Measurements from ENCODE around the gene ARHGAP8.
A peak's percentile ranks its signal among the peaks of the same experiment; 100 is the strongest.

Gene ARHGAP8

GRCh38 chr22:44752285-44753188 lies at the start of gene ARHGAP8:
ARHGAP8 (plus strand) TSS chr22:44752575; CDS start chr22:44786528, 33,953 bp downstream.
- DNase-seq, result no peak

- DNase-seq, result no peak
These were observed 49.0 kb upstream of the ARHGAP8 start for GRCh38 chr22:44703255-44703870.

GRCh38 chr22:44704159-44705021 lies 48.0 kb upstream of the ARHGAP8 start:
- no peak for DNase-seq

- no peak for DNase-seq
These were observed 47.4 kb upstream of the ARHGAP8 start for GRCh38 chr22:44705022-44705297.

GRCh38 chr22:44706488-44706887 lies 45.9 kb upstream of the ARHGAP8 start:
- no peak for DNase-seq

DNA sequence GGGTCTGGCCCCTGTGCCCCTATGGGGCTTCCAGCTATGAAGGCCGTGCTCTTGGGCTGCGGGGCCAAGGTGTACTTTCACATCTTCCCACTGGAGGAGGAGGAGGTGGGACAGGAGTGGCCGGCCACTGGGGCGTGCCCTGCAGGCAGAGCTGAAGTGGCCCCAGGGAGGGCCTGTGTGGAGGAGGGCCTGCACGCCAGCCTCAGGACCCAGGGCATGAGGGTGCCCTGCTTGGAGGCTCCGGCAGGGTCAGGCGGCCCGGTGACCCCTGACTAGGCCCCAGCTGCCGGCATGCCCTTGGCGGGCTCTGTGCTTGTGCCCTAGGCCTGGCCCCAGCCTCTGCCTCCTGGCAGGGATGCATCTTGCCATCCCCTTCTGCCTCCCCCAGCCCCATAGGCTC lies 45.2 kb upstream of the ARHGAP8 start:
- no peak for DNase-seq

- DNase-seq, result no peak
These were observed 44.6 kb upstream of the ARHGAP8 start for GRCh38 chr22:44707752-44708151.

DNA sequence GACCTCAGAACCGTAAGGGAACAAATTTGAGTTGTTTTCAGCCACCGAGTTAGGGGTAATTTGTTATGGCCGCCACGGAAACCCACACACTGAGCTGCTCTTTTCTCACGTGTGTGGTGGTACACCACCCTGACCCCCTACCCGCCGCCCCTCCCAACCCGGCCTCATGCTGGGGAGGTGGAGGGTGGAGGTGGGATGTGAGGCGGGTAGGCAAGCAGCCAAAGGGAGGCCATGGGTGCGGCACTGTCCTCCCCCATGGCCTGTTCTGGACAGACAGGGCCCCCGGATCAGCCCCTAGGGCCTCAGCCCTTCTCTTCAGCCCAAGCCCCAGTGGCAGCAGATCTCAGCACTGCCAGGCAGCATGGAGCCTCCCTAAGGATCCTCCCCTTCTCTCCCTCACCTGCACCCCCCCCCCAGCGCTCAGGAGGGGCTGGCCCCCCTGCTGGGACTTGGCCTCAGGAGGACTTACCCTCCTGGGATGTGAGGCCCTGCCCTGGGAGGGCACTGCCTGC lies 42.4 kb upstream of the ARHGAP8 start:
- no peak for DNase-seq

GRCh38 chr22:44710474-44711240 lies 41.7 kb upstream of the ARHGAP8 start:
- DNase-seq, result peak; percentile 59

DNA sequence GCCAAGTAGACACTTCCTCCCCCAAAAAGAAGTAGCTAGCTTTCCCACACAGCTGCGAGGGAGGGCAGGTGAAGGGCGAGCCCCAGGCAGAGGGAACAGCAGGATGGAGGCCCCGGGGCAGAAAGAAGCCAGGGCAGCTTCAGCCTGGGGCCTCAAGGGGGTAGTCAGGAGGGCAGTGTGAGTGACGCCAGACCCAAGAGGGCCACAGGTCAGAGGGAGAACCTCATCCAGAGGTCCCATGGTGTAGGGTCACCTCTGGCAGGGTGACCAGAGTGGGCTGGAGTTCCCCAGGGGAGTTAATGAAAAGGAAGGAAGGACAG lies 41.2 kb upstream of the ARHGAP8 start:
- DNase-seq, result no peak

- DNase-seq, result peak; percentile 20
These were observed 40.5 kb upstream of the ARHGAP8 start for GRCh38 chr22:44711690-44712555.

- no peak for DNase-seq
These were observed 39.4 kb upstream of the ARHGAP8 start for GRCh38 chr22:44712962-44713361.

- peak; percentile 27 for DNase-seq
These were observed 37.5 kb upstream of the ARHGAP8 start for GRCh38 chr22:44714703-44715350.

- no peak for DNase-seq
These were observed 34.0 kb upstream of the ARHGAP8 start for GRCh38 chr22:44718418-44718817.

DNA sequence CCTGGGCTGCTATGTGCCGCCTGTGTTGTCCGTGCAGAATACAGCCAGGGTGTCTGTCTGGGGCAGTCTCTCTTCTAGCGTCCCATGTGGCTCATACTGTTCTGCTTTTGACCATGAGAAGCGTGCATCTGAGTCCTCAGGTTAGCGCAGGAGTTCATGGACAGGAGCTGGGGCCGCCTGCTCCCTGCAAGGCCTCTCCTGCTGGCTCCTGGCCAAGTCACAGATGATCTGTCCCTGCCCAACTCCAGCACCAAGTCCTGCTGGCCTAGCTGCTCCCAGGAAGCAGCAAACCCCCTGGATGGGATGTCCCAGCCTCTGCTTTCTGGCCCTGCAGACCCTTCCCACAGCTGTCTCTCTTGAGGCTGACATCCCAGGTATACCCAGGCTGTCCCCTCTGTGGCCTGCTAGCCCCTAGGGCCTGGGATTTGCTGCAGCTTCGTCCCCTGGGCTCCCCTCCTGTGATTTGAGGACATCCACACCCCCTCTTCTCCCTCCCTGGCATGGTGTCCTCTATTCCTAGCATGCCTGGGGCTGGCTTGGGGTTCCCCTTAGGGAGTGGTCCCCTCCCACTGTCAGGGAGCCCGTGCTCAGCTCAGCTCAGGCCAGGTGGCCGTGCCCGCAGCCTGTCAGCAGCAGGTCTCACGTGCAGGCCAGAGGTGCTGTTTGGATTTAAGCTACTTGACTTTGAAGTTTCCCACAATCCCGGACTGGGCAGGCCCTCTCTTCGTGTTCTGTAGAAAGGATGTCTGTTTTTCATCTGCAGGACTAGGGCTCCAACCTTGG lies 32.6 kb upstream of the ARHGAP8 start:
- DNase-seq, result no peak

DNA sequence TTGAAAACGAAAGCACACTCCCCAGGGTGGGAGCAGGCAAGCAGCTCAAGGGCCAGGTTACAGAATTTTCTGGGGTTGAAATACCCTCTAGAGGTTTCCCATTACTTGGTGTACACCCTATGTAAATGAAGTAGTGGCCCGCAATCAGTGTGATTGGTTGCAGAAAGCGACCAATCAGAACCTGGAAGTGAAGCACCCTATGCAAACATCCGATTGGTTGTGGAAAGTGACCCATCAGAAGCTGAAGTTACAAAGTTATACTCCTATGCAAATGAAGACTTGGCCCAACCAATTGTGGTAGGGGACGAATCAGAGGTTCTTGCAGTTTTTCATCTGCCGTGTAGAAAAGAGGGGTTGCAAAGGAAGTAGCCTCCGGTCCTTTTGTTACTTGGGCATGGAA lies 31.2 kb upstream of the ARHGAP8 start:
- no peak for DNase-seq

DNA sequence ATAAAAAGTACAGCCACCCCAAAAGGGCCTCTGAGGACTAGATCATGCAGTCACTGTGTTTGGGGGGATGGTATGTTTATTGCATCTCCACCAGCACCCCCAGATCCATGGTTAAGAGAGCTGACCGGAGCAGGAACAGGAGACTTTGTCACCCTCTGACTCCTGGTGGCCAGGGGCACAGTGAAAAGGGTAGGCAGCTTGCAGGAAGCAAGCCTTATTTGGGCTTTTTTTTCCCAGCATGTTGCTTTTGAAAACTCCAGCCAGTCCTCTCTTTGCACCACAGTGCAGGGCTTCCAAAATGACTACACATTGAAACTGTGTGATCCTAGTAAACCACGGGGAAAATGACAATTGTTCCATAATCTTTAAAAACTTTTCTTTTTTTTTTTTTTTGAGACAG lies 29.8 kb upstream of the ARHGAP8 start:
- DNase-seq, result no peak

DNA sequence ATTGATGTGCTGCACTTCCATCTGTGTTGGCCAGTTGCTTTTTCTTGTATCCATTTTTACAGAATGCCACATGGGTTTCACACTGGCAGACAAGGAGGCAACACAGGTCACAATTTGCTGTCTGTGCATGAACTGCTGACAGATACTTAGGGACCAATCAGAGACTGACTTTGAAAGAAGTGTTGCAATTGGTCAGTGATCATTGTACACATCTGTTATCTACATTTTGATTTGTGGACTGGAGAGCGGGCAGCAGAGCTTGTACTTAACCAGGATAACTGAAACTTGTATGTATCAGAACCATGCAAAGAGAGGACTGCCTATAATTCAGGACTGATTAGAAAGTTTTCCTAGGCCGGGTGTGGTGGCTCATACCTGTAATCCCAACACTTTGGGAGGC lies 28.6 kb upstream of the ARHGAP8 start:
- DNase-seq, result no peak

DNA sequence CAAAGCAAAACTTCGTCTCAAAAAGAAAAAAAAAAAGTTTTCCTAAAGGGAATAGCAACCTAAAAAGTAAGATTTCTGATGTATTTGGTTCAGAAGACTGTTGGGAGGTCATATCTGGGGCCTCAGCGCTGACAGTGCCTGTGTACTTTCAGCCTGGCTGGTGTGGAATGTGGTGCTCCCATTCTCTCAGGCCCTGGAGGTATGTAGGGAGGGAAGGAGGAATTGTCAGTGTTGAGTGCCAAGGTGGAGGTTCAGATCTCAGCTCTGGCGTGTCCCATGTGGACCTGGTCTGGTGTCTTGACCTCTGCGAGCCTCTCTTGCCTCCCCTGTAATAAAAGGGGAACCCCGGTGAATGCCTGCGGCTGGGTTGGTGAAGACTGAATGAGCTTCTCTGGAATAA lies 28.0 kb upstream of the ARHGAP8 start:
- DNase-seq, result no peak

DNA sequence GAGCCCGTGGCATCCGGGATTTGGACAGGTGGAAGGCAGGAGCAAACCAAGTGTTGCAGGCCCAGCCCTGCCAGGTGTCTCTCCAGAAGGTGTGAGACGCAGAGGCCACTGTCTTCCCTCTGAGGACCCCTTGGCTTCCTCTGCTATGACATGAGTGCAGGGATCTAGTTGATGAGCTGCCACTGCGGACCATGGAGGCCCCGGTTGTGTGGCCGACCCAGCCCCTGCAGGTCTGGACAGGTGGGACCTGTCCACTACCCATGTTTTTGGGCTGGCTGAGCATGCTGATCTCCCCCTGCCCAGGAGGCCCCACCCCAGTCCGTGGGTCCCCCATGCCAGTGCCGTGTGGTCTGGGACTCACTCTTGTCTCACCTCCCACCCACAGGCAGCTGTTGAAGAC lies 27.5 kb upstream of the ARHGAP8 start:
- no peak for DNase-seq
